ENCODE results near the gene LDAF1.

LDAF1 gene

DNA sequence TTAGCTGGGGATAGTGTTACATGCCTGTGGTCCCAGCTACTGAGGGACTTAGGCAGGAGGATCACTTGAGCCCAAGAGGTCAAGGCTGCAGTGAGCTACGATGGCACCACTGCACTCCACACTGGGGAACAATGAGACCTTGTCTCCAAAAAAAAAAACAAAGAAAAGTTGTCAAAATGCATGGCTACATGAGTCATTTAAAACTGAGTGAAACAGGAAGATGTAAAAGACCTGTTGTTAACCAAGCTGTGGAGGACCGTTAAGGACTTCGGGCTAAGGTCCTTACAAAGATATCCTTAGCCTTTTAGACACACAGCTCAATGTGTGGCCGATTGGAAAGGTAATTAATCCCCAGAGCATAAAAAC is 27.8 kb downstream of the LDAF1 start:
- H3K27ac ChIP-seq (replicated peaks) = no peak overlapping the region
- no peak overlapping the region for H3K4me3 ChIP-seq (replicated peaks; ENCODE audit: insufficient read depth, low read length)
- no peak for TF ChIP-seq REST (IDR thresholded peaks at IDR 0.05; ENCODE audit: insufficient replicate concordance, low read depth)
- TF ChIP-seq SPI1 (IDR thresholded peaks at IDR 0.05; ENCODE audit: borderline replicate concordance, low read depth) = no peak
- TF ChIP-seq GABPA (IDR thresholded peaks at IDR 0.05; ENCODE audit: low read depth) = no peak
- TF ChIP-seq POLR2AphosphoS5 (IDR thresholded peaks at IDR 0.05; ENCODE audit: low read depth) = no peak
- no peak for TF ChIP-seq CTCF (IDR thresholded peaks at IDR 0.05; ENCODE audit: insufficient read depth, low read length)
- H3K27me3 ChIP-seq (ENCODE audit: insufficient read depth, poor library complexity, severe bottlenecking) = no peaks in the 10 kb centered on the region
- DNase-seq (ENCODE audit: low read depth in 1 of 2, low spot score in 1 of 2) = no peak

- Histone ChIP-seq H3K27ac (replicated peaks) (no peak overlapping the region), H3K27me3 (ENCODE audit: insufficient read depth, poor library complexity, severe bottlenecking) (no peaks in the 10 kb centered on the region), H3K4me3 (replicated peaks; ENCODE audit: insufficient read depth, low read length) (no peak overlapping the region)
- DNase-seq (ENCODE audit: low read depth in 1 of 2, low spot score in 1 of 2) = no peak
- no peak for TF ChIP-seq CTCF (IDR thresholded peaks at IDR 0.05; ENCODE audit: insufficient read depth, low read length)
- TF ChIP-seq GABPA (IDR thresholded peaks at IDR 0.05; ENCODE audit: low read depth) = no peak
- TF ChIP-seq REST (IDR thresholded peaks at IDR 0.05; ENCODE audit: insufficient replicate concordance, low read depth) = no peak
- TF ChIP-seq POLR2AphosphoS5 (IDR thresholded peaks at IDR 0.05; ENCODE audit: low read depth) = no peak
- TF ChIP-seq SPI1 (IDR thresholded peaks at IDR 0.05; ENCODE audit: borderline replicate concordance, low read depth) = no peak
Measured at GRCh38 chr16:21189311-21189710, 30.8 kb downstream of the LDAF1 start.

GRCh38 chr16:21190013-21190412 is 31.5 kb downstream of the LDAF1 start:
- Histone ChIP-seq H3K4me3 (replicated peaks; ENCODE audit: insufficient read depth, low read length) (no peak overlapping the region), H3K27ac (replicated peaks) (no peak overlapping the region), H3K27me3 (ENCODE audit: insufficient read depth, poor library complexity, severe bottlenecking) (no peaks in the 10 kb centered on the region)
- no peak for DNase-seq (ENCODE audit: low read depth in 1 of 2, low spot score in 1 of 2)
- TF ChIP-seq POLR2AphosphoS5 (IDR thresholded peaks at IDR 0.05; ENCODE audit: low read depth) = no peak
- no peak for TF ChIP-seq CTCF (IDR thresholded peaks at IDR 0.05; ENCODE audit: insufficient read depth, low read length)
- no peak for TF ChIP-seq SPI1 (IDR thresholded peaks at IDR 0.05; ENCODE audit: borderline replicate concordance, low read depth)
- TF ChIP-seq GABPA (IDR thresholded peaks at IDR 0.05; ENCODE audit: low read depth) = no peak
- no peak for TF ChIP-seq REST (IDR thresholded peaks at IDR 0.05; ENCODE audit: insufficient replicate concordance, low read depth)
